Measurements from ENCODE around the gene TMEM272.

DNA sequence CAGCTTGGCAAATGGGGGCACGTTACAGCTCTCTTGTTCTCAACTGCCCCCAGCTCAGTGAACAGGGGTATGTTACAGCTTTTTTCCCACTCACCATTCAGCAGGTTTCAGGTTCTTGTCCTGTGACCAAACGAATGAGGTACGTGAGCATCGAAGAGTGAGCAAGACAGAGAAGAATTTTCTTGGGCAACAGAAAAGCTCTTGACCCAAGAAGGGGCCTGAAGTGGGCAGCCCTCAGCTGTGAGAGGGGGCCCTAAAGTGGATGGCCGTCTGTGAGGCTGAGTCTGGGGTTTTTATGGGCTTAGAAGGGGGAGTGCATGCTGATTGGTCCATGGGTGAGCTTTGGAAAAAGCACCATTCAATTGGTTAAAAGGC is 38.2 kb upstream of the TMEM272 start:
- TF ChIP-seq CTCF (IDR thresholded peaks at IDR 0.05), result no peak
- no peak for TF ChIP-seq POLR2AphosphoS5 (IDR thresholded peaks at IDR 0.05)
- no peak for TF ChIP-seq POLR2A (IDR thresholded peaks at IDR 0.05)

Data from stomach (tissue), 4 donors.